ENCODE results near the gene PNPLA1.
"Not testable (repeated sequence)": the region's sequence is repeated elsewhere in the genome, so short reads cannot be mapped to it uniquely, and the experiment has no call there.

PNPLA1 gene

DNA sequence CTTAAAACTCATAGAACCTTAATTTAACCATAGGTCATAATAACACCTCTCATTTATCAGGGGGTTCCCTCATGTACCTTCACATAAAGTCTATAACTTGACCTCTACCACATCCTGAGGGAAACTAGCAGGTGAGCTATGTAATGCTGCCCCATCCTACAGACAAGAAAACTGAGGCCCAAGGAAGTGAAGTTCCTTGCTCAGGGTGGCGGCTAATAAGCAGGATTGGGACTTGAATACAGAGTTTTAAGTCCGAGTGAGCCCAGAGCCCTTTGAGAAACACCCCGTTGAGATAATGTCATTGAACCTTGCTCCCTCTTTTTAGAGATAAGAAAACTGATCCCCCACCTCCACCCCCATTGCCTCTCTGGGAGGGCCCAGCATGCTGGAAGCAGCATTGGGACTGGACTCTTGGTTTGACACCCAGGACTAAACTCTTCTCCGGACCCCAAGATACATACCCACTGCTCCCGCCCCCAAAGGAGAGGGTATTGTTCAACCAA is 66.4 kb downstream of the PNPLA1 start:
- DNase-seq (ENCODE audit: low spot score) = no peak

DNA sequence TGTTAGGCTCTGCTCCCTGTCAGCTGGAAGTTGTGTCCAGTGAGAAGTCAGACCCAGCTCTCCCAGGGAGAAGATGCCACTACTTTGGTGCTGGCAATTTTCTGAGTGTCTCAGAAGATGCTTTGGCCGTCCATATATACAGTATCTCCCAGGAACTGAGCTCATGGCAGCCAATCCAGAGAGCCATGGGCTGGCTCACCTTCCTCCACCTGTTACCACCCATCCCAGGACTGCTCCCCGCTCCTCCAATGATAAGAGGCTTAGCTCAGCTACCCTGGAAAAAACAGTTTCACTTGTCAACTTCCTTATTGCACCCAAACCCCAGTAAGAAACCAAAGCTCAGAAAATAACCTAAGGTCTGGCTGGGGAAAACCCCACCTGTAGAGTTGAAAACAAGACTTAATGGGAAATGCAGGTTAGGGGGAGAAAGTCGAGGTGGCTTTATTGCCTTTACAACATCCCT is 67.0 kb downstream of the PNPLA1 start, which contains the start of gene BNIP5:
Gene BNIP5 (minus strand): TSS at position 110 of the 463 bp plus-strand sequence. CDS start 6,198 bp downstream, outside the sequence.
- DNase-seq (ENCODE audit: low spot score) = no peak

DNA sequence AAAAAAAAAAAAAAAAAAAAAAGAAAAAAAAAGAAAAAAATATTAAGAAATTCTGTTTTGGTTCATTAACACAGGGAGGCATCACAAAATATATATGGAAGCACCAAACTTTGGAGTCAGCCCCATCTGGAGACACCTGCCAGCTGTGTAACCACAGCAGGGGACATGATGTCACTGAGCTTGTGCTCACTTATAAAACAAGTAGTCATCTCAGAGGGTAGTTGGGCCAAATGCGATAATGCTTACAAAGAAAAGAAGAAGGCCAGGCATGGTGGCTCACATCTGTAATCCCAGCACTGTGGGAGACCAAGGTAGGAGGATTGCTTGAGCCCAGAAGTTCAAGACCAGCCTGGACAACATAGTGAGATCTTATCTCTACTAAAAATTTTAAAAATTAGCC is 68.0 kb downstream of the PNPLA1 start:
- no peak for DNase-seq (ENCODE audit: low spot score)

DNA sequence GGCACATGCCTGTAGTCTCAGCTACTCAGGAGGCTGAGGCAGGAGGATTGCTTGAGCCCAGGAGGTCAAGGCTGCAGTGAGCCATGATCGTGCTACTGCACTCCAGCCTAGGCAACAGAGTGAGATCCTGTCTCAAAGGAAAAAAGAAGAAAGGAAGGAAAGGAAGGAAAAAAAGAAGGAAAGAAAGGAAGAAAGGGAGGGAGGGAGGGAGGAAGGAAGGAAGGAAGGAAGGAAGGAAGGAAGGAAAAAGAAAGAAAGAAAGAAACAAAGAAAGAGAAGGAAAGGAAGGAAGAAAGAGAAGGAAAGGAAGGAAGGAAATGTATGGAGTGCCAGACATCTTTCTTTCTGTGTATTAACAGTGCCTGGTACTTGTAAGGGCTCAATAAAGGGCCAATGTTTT is 68.4 kb downstream of the PNPLA1 start:
- DNase-seq (ENCODE audit: low spot score) = not testable (repeated sequence)

DNA sequence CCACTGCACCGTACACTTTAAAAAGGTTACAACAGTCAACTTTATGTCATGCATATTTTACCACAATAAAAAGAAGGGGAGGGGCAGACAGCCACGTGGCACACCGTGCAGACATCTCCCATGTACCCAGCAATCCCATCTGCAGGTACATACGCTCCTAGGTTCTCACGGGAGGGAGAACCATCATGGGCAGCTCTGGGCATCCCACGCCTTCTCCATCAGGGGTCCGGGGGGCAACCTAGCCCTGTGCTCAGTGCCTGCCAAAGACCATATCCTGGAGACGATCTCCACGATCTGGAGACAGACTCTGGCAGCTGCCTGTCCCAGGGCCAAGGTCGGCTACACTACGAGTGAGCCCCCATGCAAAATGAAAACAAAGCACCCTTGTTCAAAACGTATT is 69.3 kb downstream of the PNPLA1 start:
- no peak for DNase-seq (ENCODE audit: low spot score)

DNA sequence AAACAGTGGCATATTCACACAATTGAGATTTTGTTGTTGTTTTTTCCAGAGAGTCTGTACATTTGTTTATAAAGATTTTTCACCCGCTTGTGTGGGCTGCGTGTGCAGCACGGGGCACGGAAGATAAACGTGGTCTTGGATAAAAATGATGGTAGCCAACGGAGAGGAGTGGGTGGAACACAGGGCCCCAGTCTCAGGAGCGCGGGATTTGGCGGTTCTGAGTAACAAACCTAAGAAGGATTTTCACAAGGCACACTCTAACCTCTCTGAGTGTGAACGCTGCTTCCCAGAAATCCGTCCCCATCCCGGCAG is 70.4 kb downstream of the PNPLA1 start:
- DNase-seq (ENCODE audit: low spot score) = no peak

DNA sequence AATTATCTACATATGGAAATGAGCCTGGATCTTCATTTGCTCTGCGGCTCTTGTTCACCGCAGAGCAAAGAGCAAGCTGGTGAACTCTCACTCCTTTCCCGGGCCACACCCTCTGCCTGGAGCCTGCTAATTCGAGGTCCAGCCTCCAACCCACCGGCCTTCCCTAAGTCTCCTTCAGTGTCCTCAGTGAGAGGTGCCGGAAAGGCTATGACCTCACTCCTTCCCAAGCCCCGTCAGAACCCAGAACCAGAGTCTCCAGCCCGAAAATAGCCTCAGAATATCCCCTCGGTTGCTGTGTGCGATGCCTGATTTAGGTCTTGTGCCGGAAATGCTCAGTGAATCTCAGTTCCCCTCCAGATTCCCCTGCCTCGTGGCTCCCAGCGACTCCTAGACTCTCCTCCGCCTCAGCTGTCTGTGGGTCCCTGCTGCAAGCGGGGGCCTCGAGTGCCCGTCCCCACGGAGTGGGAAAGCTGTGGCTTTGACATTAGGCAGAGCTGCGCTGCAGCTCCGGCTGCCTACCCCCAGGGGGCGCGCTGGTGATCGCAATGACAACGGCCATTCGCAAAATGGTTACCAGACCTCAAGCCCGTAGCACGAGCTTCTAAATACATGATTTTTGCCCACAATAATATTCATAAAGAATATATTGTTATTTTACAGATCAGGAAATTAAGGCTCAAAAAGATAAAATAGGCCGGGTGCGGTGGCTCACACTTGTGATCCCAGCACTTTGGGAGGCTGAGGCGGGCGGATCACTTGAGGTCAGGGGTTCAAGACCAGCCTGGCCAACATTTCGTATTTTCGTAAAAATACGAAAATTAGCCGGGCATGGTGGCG is 71.0 kb downstream of the PNPLA1 start:
- peak; percentile 84 for DNase-seq (ENCODE audit: low spot score)

DNA sequence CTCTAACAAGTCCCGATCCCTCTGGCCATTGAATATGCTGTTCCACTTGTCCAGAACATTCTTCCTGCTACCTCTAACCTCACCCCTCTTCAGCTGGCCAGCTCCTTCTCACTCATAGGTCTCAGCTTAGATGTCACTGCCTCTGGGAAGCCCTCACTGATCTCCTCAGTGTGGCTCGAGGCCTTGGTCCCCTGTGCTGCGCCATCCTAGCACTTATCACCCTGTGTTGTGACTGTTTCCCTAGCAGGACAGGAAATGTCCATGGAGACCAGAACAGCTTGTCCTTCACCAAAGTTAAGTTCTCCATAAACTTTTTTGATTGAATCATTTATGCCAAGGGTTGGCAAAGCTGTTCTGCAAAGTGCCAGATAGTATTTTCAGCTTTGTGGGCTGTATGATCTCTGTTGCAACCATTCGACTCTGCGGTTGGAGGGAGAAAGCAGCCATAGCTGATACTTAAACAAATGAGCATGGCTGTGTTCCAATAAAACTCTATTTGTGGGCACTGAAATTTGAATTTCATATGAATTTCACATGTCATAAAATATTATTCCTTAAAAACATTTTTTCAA is 73.3 kb downstream of the PNPLA1 start:
- no peak for DNase-seq (ENCODE audit: low spot score)

DNA sequence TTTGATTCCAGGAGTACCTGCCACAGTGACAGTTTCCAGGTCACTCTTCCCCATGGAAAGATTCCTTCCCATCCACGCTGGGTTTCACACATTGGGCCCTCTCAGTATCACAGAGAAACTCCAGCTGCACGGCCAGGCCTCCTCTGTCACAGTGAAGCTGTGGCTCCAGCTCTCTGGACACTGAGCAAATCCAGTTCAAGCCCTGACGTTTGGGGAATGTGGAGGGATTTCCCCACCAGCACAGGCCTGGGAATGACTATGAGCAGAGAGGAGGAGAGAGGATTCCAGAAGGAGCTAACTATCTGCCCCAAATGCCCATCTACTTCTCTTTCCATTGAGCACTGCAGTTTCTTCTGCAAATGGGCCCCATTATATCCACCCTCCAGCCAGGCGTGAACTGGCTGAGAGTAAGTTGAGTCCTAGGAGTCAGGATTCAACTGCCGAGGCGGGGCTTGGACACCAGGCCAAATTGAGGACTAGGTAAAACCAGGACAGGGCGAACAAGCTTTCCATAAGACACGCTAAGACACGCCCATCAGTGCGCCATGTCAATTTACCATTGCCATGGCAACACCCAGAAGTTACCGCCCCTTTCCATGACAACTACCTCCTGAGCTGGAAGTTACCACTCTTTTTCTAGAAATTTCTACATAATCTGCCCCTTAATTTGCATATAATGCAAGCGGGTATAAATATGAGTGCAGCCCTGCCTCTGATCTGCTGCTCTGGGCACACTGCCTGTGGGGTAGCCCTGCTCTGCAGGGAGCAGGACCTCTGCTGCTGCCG is 76.0 kb downstream of the PNPLA1 start:
- DNase-seq (ENCODE audit: low spot score) = no peak

DNA sequence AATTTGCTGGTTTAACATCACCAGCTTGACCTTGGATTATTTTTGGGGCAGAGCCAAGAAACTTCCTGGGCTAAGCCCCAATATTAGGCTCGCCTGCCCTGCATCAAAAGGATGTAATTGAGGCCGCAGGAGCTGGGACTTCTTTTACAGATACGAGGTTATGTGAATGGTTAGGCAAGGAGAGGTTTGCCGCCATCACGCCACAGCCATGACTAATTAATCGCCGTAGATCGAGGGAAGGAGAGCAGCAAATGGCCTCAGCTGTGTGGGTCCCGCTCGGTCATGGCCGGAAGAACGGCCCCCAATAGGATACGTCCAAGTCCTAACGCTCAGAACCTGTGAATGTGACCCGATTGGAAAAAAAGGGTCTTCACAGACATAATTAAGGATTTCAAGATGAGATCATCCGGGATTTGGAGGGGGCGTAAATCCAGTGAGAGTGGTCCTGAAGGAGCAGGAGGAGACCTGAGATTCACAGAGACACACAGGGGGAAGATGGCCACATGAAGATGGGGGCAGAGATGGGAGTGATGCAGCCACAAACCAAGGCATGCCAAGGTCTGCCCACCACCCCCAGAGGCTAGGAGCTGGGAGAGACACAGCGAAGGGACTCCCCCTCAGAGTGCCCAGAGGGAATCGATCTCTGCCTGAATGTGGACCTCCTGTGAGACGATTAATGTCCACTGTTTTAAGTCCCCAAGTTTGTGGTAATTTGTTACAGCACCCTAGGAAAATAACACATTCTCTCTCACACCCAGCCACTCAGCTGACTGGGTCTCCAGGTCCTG is 76.8 kb downstream of the PNPLA1 start:
- no peak for DNase-seq (ENCODE audit: low spot score)

DNA sequence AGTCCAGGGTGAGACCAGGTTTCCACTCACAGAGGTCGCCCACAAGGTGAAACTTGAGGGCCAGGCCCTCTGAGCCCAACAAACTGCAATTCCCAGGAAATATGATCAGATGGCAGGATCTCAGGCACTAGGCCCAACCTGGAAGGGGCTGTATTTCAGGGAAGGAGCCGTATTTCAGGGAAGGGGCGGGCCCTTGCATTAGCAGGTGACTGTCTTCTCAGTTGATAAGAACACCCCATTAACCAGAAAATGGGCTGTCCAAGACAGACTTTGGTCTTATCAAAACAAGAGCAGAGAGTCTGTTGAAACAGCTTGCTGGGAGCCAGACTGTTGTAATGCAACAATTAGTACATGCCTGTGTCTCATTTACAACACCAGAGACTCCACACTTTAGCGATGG is 77.8 kb downstream of the PNPLA1 start:
- no peak for DNase-seq (ENCODE audit: low spot score)

DNA sequence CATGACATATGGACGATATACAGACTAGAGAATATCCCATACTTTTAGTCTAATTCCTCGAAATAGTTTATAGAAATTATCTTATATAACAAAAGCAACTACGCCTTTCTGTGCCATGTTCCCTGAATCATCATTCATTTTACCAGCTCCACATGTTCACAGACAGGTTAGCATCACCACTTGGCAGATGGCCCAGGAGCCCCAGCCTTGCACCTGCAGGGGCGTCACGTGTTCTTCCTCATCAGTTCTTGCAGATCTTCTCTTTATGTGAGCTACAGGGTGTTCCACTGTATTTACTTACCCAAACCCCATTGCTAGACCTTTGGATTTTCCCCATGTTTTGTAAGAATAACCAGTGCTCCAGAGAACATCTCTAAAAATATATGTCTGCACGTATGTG is 79.4 kb downstream of the PNPLA1 start:
- DNase-seq (ENCODE audit: low spot score) = no peak

DNA sequence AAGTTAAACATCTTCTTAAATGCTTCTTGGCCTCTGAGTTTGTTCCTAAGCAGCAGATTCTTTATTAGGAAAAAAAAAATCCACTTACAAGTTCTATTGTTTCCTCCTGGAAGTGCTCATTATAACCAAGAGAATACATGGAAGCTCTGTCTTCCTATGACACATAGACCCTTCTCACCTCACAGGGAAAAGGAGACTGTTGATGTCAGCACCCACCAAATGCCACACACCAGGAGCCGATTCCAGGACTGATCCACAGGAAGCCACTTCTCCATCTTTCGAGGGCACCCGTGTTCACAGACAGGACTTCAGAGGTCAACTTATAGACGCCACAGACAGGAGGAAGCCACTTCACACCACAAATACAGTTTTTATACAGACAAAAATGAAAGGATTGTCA is 80.2 kb downstream of the PNPLA1 start:
- DNase-seq (ENCODE audit: low spot score) = no peak

DNA sequence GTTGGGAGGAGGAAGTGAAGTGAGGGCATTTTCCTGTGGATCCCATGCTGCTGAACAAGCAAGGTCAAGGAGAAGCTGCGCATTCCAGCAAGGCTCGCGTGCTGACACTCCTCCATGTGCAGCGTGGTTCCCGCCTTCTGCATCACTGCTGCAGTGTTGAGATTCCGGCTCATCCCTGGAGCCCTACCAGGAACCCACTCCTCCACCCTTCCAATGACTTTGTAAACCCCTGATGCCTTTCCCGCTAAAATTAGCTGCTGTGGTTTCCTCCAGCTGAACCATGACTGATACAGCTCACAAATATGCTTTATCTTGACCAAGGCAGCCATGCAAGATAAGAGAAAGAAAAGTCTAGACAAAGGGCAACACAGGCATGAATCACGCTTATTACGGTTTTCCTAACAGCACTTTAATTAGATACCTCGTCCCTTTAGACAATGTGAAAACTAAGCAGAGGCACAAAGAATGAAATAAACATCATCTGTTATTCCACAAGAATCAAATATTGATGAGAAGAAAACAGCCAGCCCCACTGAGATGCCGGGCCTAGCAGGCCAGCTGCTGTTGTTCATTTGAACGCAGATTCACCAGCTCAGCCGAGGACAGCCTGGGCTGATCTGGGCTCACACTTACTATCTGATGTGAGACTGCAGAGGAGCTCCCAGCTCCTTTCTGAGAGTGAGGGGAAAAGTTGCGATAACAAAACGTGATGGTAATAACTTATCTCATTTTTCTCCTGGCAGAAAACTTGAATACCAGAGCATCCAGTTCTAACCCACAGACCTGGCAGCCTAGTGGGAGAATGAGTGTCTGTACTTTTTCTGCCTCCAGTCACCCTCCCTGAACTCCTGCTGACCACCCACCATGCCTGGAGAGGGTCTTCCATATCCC is 81.1 kb downstream of the PNPLA1 start:
- no peak for DNase-seq (ENCODE audit: low spot score)

DNA sequence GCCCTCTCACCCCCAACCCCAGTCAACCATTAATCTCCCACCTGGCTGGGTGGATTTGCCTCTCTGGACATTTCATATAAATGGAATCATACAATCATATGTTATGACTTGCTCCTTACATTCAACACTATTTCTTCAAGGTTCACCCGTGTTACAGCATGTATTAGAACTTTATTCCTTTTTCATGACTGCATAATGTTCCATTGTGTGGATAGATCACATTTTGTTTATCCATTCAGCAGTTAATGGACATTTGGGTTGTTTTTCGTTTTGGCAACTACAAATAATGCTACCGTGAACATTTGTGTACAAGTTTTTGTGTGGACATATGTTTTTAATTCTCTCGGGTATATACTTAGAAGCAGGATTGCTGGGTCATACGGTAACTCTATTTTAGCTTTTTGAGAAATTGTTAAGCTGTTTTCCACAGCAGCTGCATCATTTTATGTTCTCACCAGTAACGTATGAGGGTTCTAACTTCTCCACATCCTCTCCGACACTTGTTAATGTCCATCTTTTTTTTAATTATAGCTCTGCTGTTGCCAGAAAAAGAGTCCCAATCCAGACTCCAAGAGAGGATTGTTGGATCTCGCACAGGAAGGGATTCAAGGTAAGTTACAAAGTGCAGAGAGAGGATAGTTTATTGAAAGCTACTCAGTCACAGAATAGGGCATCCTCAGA is 82.8 kb downstream of the PNPLA1 start:
- DNase-seq (ENCODE audit: low spot score) = no peak

DNA sequence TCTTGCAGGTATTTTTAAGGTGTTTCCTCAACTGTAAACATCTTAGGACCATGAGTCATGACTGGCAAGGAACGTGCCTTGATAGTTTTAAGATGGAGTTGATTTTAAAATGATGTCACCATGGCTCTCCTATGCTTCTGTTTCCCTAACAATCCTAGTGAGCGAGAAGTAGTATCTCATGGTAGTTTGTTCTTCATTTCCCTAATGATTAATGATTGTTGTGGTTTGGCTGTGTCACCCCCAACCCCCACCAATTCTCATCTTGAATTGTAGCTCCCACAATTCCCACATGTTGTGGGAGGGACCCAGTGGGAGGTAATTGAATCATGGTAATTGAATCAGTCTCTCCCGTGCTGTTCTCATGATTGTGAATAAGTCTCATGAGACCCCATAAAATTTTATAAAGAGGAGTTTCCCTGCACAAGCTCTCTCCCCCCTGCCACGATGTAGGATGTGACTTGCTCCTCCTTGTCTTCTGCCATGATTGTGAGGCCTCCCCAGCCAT is 83.6 kb downstream of the PNPLA1 start:
- no peak for DNase-seq (ENCODE audit: low spot score)

DNA sequence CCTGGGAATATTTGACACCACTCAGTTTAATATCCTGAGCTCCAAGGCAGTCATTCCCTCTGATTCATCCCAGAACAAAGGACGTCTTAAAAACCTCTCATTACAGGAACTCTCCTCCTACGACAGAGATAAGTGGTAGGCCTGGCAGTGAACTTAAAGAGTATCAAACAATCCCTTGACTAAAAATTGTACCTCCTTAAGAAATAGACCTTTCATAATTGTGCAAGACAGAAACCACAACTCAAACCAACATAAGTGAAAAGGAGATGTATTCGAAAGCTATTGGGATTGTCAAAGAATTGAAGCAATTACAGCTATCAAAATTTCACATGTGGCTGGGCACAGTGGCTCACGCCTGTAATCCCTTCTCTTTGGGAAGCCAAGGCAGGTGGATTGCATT is 86.0 kb downstream of the PNPLA1 start:
- no peak for DNase-seq (ENCODE audit: low spot score)

DNA sequence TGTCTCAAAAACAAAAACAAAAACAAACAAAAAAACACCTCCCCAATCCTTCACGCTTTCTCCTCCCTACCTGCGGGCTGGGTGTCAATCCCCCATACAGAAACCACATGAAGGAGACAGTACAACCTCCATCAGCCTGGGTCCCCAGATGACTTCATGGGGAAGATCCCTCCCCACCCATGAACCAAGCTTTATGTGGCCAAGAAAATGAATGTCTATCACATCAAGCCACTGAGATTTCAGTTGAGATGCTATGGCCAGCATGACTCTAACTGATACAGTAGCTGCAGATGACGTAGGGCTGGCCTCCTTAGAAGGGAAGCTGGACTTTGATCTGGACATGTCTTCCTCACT is 88.0 kb downstream of the PNPLA1 start:
- DNase-seq (ENCODE audit: low spot score) = no peak

Data from ecto neural progenitor cell (in vitro differentiated cells).